Sigmoid colon (tissue), 7 donors: ENCODE data around the gene NATD1. TPM values are rescaled to one million over a fixed set of nuclear protein-coding genes. Genes with fewer than 3 reads are reported as not detected.

Experiments used
- DNase-seq: peaks from one replicate; pipeline ENCODE4 v3.0.0-alpha.2; 2019
- H3K27ac ChIP-seq, 4 donors: fragments of 200-600 bp; sonication (generic); one replicate each; pipeline ENCODE4 v1.5.1; 2016 to 2019; ENCODE audit warnings: mild to moderate bottlenecking in 1 of 4
- H3K27me3 ChIP-seq, 3 donors: fragments of 200-600 bp; sonication (generic); one replicate each; pipeline ENCODE4 v1.5.1; 2019; ENCODE audit warnings: mild to moderate bottlenecking in 1 of 3
- H3K36me3 ChIP-seq, 4 donors: fragments of 200-600 bp; sonication (generic); one replicate each; pipeline ENCODE4 v1.5.1; 2016 to 2019
- H3K4me1 ChIP-seq, 4 donors: fragments of 200-600 bp; sonication (generic); one replicate each; pipeline ENCODE4 v1.5.1; 2017 to 2019
- H3K4me3 ChIP-seq, 4 donors: fragments of 200-600 bp; sonication (generic); one replicate each; pipeline ENCODE4 v1.5.1; 2017 to 2019; ENCODE audit warnings: mild to moderate bottlenecking in 2 of 4, moderate library complexity in 1 of 4
- H3K9me3 ChIP-seq, 4 donors: fragments of 200-600 bp in 3 of 4; sonication (generic) in 3 of 4; one replicate each; pipeline versions ENCODE4 v1.5.1 to v1.6.1; 2013 to 2019
- CTCF ChIP-seq, 4 experiments: fragments of 450-650 bp in 3 of 4; fragments of 200-600 bp in 1 of 4; IDR thresholded peaks; one replicate each; pipeline ENCODE4 v1.5.1; 2016 to 2019; ENCODE audit warnings: antibody characterized with exemption in 4 of 4, mild to moderate bottlenecking in 3 of 4, moderate library complexity in 2 of 4
- EP300 ChIP-seq, 4 donors: sonication (generic); formaldehyde crosslinking; IDR thresholded peaks; one replicate each; pipeline ENCODE4 v1.6.1; 2017; ENCODE audit warnings: antibody characterized with exemption in 4 of 4
- POLR2A ChIP-seq, 2 donors: fragments of 450-650 bp; IDR thresholded peaks; one replicate each; pipeline ENCODE4 v1.6.1; 2016; ENCODE audit warnings: antibody characterized with exemption in 2 of 2, mild to moderate bottlenecking in 2 of 2, moderate library complexity in 2 of 2
- POLR2AphosphoS5 ChIP-seq, 4 donors: sonication (generic); formaldehyde crosslinking; IDR thresholded peaks; one replicate each; pipeline ENCODE4 v1.6.1; 2017; ENCODE audit warnings: antibody characterized with exemption in 4 of 4
- WGBS, 2 donors: extraction: QIAGEN DNeasy Blood & Tissue Kit; methylation state at CpG; one replicate each; pipeline ENCODE4 v1.1.7; 2013; 5-methylcytosine and 5-hydroxymethylcytosine counted together
- intact Hi-C: fragments of 100-400 bp; cut with DNase I; formaldehyde crosslinking; loops from one replicate; pipeline ENCODE4 v1.15.1; 2023
- polyA plus RNA-seq, 3 donors: library from polyadenylated mRNA; stranded (reverse); fragments of 200-250 nt; gene quantifications; one replicate each; pipeline ENCODE4 v1.2.3, GENCODE V29; 2013
- total RNA-seq, 4 donors: library from RNA; depleted of rRNA; stranded (reverse); fragments of >200 nt; gene quantifications; one replicate each; pipeline ENCODE4 v1.1.0, GENCODE V29; 2016
- donor health status: healthy with polysubstance abuse.
- donor health status: Bipolar disorder and iron deficiency.
- donor health status: healthy.

NATD1 gene
- total and polyA plus RNA-seq, 7 donors = 2.5 to 13.8 (median 6.8) TPM

GRCh38 chr17:21210411-21211076, 42.7 kb downstream of the NATD1 start:
- Histone ChIP-seq H3K27ac (no peak overlapping the region), H3K27me3 (no peaks in the 10 kb centered on the region), H3K4me3 (no peak overlapping the region), H3K4me1 (peaks cover 0 to 66% (median 47%) of the 10 kb centered on the region in 4 donors), H3K36me3 (peaks cover 0 to 36% (median 5%) of the 10 kb centered on the region in 4 donors), H3K9me3 (no peaks in the 10 kb centered on the region)
- WGBS, 2 donors = 23 to 54% methylated on average over 15 of the region's 15 CpGs
- intact Hi-C loops = loop anchor here (10.0 kb wide), 1 partner anchor 166 kb away; the partner anchor contains the start of gene USP22
- no peak for TF ChIP-seq POLR2AphosphoS5 (IDR thresholded peaks at IDR 0.05)
- TF ChIP-seq POLR2A (IDR thresholded peaks at IDR 0.05) = no peak
- no peak for TF ChIP-seq CTCF (IDR thresholded peaks at IDR 0.05)
- no peak for TF ChIP-seq EP300 (IDR thresholded peaks at IDR 0.05)
- DNase-seq = no peak

DNA sequence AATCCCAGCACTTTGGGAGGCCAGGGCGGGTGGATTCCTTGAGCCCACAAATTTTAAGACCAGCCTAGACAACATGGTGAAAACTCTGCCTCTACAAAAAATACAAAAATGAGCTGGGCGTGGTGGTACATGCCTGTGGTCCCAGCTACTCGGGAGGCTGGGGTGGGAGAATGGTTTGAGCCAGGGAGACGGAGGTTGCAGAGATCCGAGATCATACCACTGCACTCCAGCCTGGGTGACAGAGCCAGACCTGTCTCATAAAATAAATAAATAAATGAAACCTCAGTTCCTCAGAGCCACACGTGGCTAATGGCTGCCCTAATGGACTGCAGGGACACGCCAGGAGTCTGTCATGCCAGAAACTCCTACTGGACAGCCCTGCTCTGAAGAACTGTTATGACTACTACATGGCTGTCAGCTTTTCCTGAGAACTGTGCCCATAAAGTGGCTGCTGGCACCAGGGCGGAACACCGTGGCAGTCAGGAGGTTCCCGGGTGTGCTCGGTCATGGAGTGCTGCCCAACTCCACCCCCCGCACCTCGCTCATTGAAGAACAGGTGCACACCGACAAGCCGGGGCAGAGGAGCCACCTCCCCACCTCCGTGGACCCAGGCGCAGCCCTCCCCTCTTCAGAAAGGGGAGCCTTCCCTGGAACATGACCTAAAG, 43.6 kb downstream of the NATD1 start:
- H3K4me1 ChIP-seq = peaks cover 0 to 65% (median 49%) of the 10 kb centered on the region in 4 donors
- H3K36me3 ChIP-seq = peaks cover 0 to 36% (median 5%) of the 10 kb centered on the region in 4 donors
- 31 to 77% methylated on average over 17 of the region's 17 CpGs for WGBS, 2 donors
- peak overlapping the region in 1 of 4 donors; percentile 15 for H3K27ac ChIP-seq
- intact Hi-C loops = loop anchor here (10.0 kb wide), 1 partner anchor 165 kb away; the partner anchor contains the start of gene USP22
- no peak for TF ChIP-seq POLR2A (IDR thresholded peaks at IDR 0.05)
- no peak for TF ChIP-seq POLR2AphosphoS5 (IDR thresholded peaks at IDR 0.05)
- TF ChIP-seq EP300 (IDR thresholded peaks at IDR 0.05) = no peak
- TF ChIP-seq CTCF (IDR thresholded peaks at IDR 0.05) = no peak
- H3K9me3 ChIP-seq = no peaks in the 10 kb centered on the region
- no peaks in the 10 kb centered on the region for H3K27me3 ChIP-seq
- no peak for DNase-seq
- no peak overlapping the region for H3K4me3 ChIP-seq

DNA sequence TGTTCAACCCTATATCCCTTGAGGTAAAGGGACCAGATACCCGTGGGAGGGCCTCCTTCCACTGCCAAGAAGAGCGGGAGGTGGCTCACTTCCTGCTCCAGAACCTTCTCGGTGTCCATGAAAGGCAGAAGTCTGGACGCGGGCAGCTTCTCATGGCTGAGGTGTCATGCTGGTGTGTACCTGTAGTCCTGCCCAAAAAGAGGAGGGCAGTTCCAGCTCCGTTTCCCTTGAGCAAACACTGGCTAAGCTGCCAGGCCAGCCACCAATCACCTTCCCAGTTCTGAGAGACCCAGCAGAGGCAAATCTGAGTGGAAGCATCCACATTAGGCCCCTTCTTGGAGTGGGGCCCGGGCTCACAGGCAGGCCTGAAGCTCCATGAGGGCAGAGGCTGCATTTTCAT, 44.9 kb downstream of the NATD1 start:
- no peak overlapping the region for H3K27ac ChIP-seq
- peaks cover 0 to 70% (median 56%) of the 10 kb centered on the region in 4 donors for H3K4me1 ChIP-seq
- H3K36me3 ChIP-seq = peaks cover 0 to 36% (median 5%) of the 10 kb centered on the region in 4 donors
- no peaks in the 10 kb centered on the region for H3K27me3 ChIP-seq
- DNase-seq = no peak
- no peak for TF ChIP-seq POLR2AphosphoS5 (IDR thresholded peaks at IDR 0.05)
- no peak for TF ChIP-seq EP300 (IDR thresholded peaks at IDR 0.05)
- no peak for TF ChIP-seq CTCF (IDR thresholded peaks at IDR 0.05)
- TF ChIP-seq POLR2A (IDR thresholded peaks at IDR 0.05) = no peak
- 73 to 85% methylated on average over 7 of the region's 7 CpGs for WGBS, 2 donors
- no peaks in the 10 kb centered on the region for H3K9me3 ChIP-seq
- intact Hi-C loops = no loop called here
- H3K4me3 ChIP-seq = no peak overlapping the region

DNA sequence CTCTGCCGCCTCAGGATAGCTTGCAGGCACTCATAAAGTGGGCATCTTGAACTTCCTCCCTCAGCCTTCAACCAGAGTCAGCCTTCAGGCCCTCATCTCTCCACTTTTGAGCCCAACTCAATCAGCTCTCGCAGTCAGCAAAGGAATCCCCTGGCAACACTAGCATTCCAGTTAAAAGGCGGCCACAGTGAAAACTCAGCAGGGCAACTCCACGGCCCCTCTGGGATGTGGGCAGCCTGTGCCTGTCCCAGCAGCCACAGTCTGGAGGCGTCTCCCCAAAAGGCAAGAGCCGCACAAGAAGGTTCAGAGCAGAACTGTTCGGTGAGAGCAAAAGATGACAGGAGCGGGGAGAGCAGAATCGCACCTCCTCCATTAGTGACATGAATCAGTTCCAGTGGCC, 48.3 kb downstream of the NATD1 start:
- TF ChIP-seq POLR2A (IDR thresholded peaks at IDR 0.05) (no peak), CTCF (IDR thresholded peaks at IDR 0.05) (no peak), EP300 (IDR thresholded peaks at IDR 0.05) (no peak), POLR2AphosphoS5 (IDR thresholded peaks at IDR 0.05) (no peak)
- Histone ChIP-seq H3K27ac (no peak overlapping the region), H3K27me3 (no peaks in the 10 kb centered on the region), H3K4me3 (no peak overlapping the region), H3K36me3 (peaks cover 0 to 27% (median 5%) of the 10 kb centered on the region in 4 donors), H3K9me3 (no peaks in the 10 kb centered on the region), H3K4me1 (peaks cover 0 to 68% (median 50%) of the 10 kb centered on the region in 4 donors)
- intact Hi-C loops = no loop called here
- 89 to 91% methylated on average over 9 of the region's 9 CpGs for WGBS, 2 donors
- no peak for DNase-seq
